CD4-positive, alpha-beta T cell treated with Interleukin-15 for 4 hours (primary cell): ENCODE data around the gene ETV4.

ENCODE experiments used
- DNase-seq: peaks from one replicate; pipeline ENCODE4 v3.0.0-alpha.2; 2020; ENCODE audit warnings: low spot score

Gene ETV4

DNA sequence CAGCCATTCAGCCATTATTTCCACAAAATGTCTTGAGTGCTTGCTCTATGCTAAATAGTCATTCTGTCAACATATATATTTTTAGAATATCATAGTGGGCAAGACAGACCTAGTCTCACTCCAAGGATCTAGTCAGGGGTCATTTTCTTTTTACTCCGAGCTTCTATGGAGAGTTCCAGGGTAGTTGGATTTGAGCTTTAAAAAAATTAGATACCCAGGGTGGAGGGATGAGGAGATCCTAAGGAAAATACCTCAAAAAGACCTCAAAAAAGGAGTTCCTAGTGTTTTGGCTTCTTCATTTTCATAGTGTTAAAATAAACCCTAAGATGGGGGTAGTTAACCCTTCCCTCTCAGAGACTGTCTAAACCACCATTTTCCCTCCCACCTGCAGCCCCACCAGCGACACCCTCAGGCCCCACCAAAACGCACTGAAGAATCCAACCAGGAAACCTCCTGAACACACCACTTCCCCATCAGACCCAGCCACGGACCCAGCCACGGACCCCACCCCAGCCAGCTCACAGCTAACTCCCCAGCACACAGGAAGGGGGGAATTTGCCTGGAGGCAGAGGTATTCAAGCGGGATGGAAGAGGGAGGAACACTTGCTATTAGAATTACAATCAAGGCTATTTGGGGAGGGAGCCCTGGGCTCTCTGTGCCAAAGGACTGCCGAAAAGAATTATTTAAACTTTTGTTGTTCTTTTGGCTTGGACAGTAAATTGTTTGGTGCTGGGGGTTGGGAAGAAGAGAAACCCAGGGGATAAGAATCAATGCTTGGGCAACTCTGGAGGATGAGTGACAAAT is 2.2 kb downstream of the ETV4 start:
- no peak for DNase-seq

DNA sequence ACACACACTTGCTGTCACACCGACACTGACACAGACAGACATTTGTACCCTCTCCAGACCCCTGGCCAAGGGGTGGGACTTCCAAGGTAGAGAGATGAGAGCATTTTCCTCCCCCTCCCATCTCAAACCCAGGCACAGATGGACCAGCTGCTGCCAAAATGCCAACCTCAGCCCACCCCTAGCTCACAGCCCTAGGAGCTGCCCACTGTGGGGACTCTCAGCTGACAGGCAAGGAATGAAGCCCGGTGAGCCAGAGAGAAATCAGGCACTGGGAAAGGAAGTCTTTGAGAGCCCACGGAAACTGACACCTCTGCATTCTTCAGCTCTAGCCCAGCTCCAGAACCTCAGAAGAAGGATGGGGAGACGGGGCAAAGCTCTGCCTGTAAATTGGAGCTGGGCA is 2.8 kb downstream of the ETV4 start:
- DNase-seq: no peak

- DNase-seq: no peak
Observed at GRCh38 chr17:43542859-43543258, 3.3 kb downstream of the ETV4 start.

GRCh38 chr17:43540821-43541674 is 5.1 kb downstream of the ETV4 start:
- no peak for DNase-seq

- no peak for DNase-seq
Observed at GRCh38 chr17:43536236-43536992, 9.7 kb downstream of the ETV4 start.

GRCh38 chr17:43534909-43535308 is 11.2 kb downstream of the ETV4 start:
- no peak for DNase-seq

- DNase-seq: no peak
Observed at GRCh38 chr17:43533699-43534098, 12.4 kb downstream of the ETV4 start.

DNA sequence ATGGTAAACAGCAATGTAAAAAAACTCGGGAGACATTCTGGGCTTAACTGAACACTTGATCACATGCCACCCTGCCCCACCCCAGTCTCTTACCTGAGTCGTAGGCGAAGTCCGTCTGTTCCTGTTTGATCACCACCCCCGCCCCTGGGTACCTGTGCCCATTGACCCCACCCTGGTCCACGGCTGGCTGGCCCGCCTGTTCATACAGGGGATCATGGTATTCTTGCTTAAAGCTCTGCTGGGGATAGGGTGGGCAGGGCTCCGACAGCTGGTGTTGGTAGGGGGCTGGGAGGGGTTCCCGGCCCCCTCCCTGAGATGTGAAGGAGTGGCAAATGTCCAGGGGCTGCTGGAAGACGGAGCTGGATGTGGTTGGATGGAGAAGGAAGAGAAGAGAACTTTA is 13.6 kb downstream of the ETV4 start:
- DNase-seq: no peak

DNA sequence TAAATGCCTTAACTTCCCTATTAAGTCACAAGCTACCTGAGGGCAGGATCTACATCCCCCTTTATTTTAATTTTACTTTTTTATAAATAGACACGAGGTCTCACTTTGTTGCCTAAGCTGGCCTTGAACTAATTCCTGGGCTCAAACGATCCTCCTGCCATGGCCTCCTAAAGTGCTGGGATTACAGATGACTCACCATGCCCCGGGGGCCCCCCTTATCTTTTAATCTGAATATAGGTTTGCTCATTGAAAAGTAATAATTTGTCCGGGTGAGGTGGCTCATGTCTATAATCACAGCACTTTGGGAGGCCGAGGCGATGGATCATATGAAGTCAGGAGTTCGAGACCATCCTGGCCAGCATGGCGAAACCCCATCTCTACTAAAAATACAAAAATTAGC is 14.2 kb downstream of the ETV4 start:
- no peak for DNase-seq

DNA sequence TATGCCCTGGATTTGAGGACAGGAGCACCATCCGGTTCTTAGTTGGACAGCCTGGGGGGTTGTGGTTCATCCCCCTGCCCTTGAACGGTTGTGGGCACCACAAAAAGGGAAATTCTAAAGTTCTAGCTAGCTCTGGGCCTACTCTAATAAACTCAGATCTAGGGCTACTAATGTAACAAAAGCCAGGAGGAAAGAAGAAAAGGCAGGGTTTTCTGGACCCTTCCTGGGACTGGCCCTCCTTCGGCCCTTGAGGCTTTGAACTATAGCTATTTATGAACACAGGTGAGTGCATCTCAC is 15.1 kb downstream of the ETV4 start:
- DNase-seq: no peak

GRCh38 chr17:43530288-43531081 is 15.7 kb downstream of the ETV4 start:
- DNase-seq: no peak

- DNase-seq: no peak
Observed at GRCh38 chr17:43529947-43530287, 16.2 kb downstream of the ETV4 start.

DNA sequence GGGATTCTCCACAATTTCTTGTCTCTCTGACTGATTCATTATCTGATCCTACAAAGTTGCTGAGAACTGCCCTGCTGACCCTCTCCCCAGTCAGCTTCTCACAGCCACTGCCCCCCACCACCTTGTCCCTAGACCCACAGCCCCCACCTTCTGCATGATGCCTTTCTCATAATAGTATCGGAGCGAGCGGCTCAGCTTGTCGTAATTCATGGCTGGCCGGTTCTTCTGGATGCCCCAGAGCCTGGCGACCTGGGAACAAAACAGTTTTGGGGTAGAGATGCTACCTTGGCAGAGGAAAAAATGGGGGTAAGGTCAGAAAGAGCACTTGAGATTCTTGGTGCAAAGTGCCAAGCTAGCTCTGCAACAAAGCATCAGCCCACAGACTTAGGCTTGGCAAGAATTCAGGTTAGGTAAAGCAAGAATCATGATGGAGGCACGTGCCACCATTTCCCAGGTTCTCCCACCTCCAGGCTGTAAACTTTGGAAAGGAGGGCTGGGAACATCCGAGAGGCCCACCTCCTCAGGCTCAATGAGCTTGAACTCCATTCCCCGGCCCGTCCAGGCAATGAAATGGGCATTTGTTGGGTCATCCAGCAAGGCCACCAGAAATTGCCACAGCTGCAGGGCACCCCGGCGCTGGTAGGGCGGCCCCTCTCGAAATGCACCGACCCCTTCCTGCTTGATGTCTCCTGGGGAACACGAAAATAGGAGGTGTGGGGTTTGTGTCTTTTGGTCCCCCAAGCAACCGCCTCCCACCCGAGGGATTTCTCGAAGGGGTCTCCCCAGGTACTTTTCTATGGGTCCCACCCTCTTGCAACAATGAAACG is 16.9 kb downstream of the ETV4 start:
- DNase-seq: no peak

DNA sequence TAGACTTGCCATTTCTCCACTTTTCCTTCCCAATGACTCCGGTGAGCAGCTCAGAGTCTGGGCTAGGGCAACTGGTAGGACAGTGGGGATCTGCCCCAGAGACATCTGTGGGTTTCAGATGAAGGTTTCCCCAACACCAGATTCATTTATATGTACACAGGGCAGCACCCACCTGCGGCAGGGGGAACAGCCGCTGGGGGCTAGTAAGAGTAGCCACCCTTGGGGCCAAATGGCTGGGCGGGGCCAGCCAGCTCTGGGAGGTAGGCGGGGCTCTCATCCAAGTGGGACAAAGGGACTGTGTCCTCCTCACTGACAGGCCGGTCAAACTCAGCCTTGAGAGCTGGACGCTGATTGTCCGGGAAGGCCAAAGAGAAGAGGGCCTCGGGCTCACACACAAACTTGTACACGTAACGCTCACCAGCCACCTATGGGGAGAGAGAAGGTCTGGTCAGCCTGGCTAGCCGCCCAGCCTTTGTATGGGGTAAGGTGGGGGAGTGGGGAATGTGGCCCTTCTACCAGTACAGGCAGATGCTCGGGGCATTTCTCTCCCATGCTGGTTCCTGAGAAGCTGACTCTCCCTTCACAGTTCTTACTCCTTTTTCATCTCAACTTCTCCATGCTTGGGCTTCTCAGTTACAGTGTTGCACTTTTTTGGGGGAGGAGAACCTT is 17.7 kb downstream of the ETV4 start:
- DNase-seq: no peak

DNA sequence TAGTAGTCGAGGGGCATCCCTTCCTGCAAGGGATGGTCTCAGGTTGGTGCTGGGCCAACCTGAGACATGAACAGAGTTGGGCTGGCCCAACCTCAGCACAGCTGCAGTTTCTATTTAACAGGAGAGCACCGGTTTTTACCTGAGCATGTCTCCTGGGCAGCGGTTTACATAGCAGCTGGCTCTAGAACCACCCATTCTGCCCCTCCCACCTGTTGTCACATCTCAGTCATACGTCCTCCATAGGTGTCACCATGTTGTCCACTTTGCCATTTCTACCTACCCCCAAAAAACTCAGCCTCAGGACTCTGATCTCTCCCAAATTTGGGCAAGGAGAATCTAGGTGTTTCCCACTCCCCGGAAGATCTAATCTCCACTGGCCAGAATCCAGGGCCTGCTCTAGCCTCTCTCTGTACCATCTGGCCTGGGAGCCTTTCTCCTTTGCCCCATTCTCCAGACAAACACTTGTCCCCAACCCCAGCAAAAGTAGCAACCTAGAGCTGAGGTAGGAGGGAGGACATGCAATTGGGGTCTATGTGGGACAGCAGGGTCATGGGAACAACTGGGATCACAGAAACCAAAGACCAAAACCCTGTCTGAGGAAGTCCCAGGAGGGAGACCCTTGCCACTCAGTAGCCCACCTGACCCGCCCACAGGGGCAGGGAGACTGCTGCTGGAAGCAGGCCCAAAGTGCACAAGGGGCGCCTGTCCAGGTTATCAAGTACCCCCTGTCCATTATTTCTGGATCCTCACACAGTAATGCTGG is 19.1 kb downstream of the ETV4 start:
- no peak for DNase-seq

DNA sequence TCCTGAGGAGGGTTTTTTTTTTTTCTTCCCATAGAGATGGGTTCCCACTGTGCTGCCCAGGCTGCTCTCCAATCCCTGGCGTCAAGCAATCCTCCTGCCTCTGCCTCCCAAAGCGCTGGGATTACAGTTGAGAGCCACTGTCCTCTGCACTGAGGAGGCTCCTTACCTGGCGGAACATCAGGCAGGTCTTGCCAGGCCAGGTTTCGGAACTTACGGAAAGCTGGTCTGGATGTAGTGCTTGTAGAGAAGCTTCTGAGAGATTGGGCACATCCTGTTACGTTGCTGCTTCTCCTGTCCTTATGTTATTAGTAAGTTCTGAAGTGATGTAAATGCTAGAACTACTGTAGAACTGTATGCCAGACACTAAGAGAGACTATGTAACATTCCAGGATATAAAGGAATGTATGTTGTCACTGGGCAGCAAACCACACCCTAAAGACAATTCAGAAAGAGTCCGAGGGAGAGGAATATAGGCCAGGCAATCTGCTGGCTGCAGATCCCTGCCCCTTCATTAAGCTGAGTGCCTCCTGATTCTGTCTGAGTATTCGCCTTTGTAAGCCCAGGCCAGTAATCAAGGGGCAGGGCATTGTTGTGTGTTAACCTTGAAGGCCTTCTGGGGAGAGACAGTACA is 21.1 kb downstream of the ETV4 start:
- no peak for DNase-seq

DNA sequence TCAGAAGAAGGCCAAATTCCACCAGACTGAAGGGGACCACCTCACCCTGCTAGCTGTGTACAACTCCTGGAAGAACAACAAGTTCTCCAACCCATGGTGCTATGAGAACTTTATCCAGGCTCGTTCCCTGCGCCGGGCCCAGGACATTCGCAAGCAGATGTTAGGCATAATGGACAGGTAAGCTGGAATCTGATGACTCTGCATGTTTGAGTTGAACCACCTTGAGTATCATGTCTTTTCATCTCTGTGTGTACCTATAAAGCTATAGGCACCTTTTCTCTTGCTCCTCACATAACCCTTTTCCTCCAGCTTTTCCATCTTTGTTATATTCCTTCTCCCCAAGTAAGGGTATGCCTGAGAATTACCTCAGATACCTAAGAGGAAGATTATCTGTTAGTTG is 24.8 kb downstream of the ETV4 start:
- no peak for DNase-seq

GRCh38 chr17:43517615-43518386 is 28.3 kb downstream of the ETV4 start:
- no peak for DNase-seq

- no peak for DNase-seq
Observed at GRCh38 chr17:43517161-43517560, 29.0 kb downstream of the ETV4 start.
